Suprapubic skin (tissue), 4 donors: ENCODE data around the gene AGAP3. TPM values are rescaled to one million over a fixed set of nuclear protein-coding genes. Genes with fewer than 3 reads are reported as not detected.

Experiments
- DNase-seq, 2 donors: peaks; one replicate each; pipeline ENCODE4 v3.0.0-alpha.2; 2019; ENCODE audit warnings: low spot score in 2 of 2
- H3K27ac ChIP-seq: fragments of 200-600 bp; sonication (generic); one replicate; pipeline ENCODE4 v1.5.1; 2019
- H3K27me3 ChIP-seq: fragments of 200-600 bp; sonication (generic); one replicate; pipeline ENCODE4 v1.5.1; 2019
- H3K36me3 ChIP-seq: fragments of 200-600 bp; sonication (generic); one replicate; pipeline ENCODE4 v1.5.1; 2019
- H3K4me1 ChIP-seq: fragments of 200-600 bp; sonication (generic); one replicate; pipeline ENCODE4 v1.5.1; 2019
- H3K4me3 ChIP-seq: fragments of 200-600 bp; sonication (generic); one replicate; pipeline ENCODE4 v1.5.1; 2019; ENCODE audit warnings: mild to moderate bottlenecking
- H3K9me3 ChIP-seq: fragments of 200-600 bp; sonication (generic); one replicate; pipeline ENCODE4 v1.5.1; 2019
- EP300 ChIP-seq: sonication (generic); formaldehyde crosslinking; IDR thresholded peaks from one replicate; pipeline ENCODE4 v1.6.1; 2017; ENCODE audit warnings: antibody characterized with exemption
- POLR2A ChIP-seq, 2 donors: fragments of 450-650 bp; IDR thresholded peaks; one replicate each; pipeline ENCODE4 v1.6.1; 2017; ENCODE audit warnings: antibody characterized with exemption in 2 of 2, mild to moderate bottlenecking in 2 of 2, moderate library complexity in 2 of 2
- POLR2AphosphoS5 ChIP-seq, 3 donors: sonication (generic); formaldehyde crosslinking; IDR thresholded peaks; one replicate each; pipeline ENCODE4 v1.6.1; 2017; ENCODE audit warnings: antibody characterized with exemption in 3 of 3
- WGBS: methylation state at CpG from one replicate; pipeline ENCODE4 v1.1.5; 2018; 5-methylcytosine and 5-hydroxymethylcytosine counted together
- total RNA-seq, 4 donors: library from RNA; depleted of rRNA; stranded (reverse); fragments of >200 nt; gene quantifications; one replicate each; pipeline ENCODE4 v1.1.0, GENCODE V29; 2016
- TF ChIP-seq, protein P1 (sequence below), 2 donors: fragments of 200-600 bp in 1 of 2; fragments of 450-650 bp in 1 of 2; sonication (generic) in 1 of 2; IDR thresholded peaks; one replicate each; pipeline ENCODE4 v1.5.1; 2016 to 2019; ENCODE audit warnings: antibody characterized with exemption in 2 of 2, mild to moderate bottlenecking in 1 of 2, moderate library complexity in 1 of 2

The AGAP3 gene
- total RNA-seq, 4 donors from 2014 or later, result 126 to 162 (median 134) TPM

DNA sequence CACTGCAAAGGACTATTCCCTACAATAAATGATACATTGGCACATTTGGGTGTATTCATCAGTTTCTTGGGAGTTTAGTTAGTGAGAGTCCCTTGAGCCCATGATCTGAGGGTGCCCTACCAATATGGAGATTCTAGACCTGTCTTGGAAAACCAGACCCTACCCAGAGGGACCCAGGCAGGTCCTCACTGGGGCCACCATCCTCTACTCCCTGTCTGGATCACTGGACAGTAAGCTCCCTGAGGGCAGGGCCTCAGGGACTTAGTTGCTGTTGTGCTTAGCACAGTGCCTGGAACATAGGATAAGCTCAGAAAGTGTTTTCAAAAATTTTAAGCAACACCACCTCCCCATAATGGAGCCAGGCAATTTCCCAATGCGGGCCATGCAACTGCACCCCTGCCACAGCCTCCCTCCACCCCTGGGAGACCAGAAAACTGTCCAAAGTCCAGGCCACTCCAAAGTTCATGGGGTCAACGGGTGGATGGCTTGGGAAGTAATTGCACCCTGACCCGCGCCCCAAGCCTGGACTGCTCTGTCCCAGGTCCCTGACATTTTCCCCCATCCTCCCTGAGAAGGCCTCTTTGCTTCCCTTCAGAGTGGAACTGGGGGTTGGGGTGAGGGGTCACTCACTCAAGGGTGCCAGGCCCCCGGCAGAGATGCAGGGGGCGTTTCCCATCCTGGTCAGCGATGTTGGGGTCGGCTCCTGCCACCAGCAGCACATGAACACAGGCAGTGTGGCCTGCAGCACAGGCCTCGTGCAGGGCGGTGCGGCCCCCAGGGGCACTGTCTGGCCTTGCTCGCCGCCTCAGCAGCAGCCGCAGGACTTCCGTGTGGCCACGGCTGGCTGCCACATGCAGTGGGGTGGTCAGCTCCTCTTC is 99.7 kb downstream of the AGAP3 start:
- Histone ChIP-seq H3K27ac (no peak overlapping the region), H3K36me3 (no peaks in the 10 kb centered on the region), H3K4me1 (no peaks in the 10 kb centered on the region), H3K27me3 (peaks cover 14% of the 10 kb centered on the region), H3K4me3 (no peak overlapping the region), H3K9me3 (no peaks in the 10 kb centered on the region)
- no peak for TF ChIP-seq POLR2AphosphoS5 (IDR thresholded peaks at IDR 0.05)
- TF ChIP-seq, protein P1, sequence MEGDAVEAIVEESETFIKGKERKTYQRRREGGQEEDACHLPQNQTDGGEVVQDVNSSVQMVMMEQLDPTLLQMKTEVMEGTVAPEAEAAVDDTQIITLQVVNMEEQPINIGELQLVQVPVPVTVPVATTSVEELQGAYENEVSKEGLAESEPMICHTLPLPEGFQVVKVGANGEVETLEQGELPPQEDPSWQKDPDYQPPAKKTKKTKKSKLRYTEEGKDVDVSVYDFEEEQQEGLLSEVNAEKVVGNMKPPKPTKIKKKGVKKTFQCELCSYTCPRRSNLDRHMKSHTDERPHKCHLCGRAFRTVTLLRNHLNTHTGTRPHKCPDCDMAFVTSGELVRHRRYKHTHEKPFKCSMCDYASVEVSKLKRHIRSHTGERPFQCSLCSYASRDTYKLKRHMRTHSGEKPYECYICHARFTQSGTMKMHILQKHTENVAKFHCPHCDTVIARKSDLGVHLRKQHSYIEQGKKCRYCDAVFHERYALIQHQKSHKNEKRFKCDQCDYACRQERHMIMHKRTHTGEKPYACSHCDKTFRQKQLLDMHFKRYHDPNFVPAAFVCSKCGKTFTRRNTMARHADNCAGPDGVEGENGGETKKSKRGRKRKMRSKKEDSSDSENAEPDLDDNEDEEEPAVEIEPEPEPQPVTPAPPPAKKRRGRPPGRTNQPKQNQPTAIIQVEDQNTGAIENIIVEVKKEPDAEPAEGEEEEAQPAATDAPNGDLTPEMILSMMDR (IDR thresholded peaks at IDR 0.05), result no peak
- TF ChIP-seq POLR2A (IDR thresholded peaks at IDR 0.05), result no peak
- no peak for TF ChIP-seq EP300
- peak in 1 of 2 donors; percentile 51 for DNase-seq
- 88% methylated on average over 4 of the region's 16 CpGs for WGBS

GRCh38 chr7:151186640-151187408 is 100.5 kb downstream of the AGAP3 start, which contains the start of gene ASB10:
TSS of gene ASB10 (minus strand) at chr7:151187250. CDS start at chr7:151187130, 120 bp downstream.
- WGBS, result 73% methylated on average over 22 of the region's 22 CpGs
- peak in 1 of 2 donors; percentile 49 for DNase-seq
- Histone ChIP-seq H3K4me3 (no peak within 1 kb of the TSS), H3K4me1 (no peaks in the 10 kb centered on the region), H3K36me3 (no peaks in the 10 kb centered on the region), H3K27me3 (peaks cover 10% of the 10 kb centered on the region), H3K9me3 (no peaks in the 10 kb centered on the region), H3K27ac (no peak within 1 kb of the TSS)
- TF ChIP-seq POLR2A (IDR thresholded peaks at IDR 0.05), result no peak
- TF ChIP-seq EP300, result no peak
- TF ChIP-seq POLR2AphosphoS5 (IDR thresholded peaks at IDR 0.05), result no peak
- TF ChIP-seq, protein P1 (IDR thresholded peaks at IDR 0.05), result no peak

DNA sequence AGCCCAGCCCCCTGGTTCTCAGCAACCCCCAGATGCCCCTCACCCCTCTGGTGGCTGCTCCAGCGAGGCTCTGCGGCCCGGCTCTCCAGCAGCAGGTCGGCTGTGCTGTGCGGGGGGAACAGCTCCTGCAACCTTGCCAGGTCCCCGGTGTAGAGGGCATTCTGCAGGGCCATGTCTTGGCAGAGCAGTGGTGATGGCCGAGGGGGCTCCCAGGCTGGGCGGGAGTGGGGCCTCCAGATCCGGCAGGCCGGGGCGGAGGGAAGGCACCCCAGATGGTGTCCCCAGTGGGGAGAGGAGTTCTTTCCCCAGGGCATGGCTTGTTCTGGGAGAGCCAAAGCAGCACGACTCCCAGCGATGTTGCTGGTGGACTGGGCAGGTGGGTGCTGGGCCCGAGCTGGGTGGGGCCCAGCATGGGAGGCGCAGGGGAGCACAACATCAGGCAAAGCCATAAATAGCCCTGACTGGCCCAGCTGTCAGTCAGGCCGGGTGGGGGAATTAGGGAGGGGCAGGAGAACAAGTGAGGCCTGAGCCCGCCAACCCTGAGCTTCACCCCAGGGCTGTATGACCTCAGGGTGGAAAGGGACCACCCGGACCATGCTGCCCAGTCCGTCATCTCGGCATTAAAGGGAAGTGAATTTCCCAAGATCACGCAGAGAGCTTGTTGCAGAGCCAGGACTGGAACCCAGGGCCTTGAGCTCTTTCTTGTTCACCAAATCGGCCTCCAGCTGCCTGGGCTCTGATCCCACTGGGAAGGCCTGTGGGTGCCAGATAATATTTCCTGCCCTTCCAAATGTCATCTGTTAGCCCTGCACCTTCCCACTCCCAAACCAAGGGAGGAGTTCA is 101.4 kb downstream of the AGAP3 start:
- Histone ChIP-seq H3K27me3 (peaks cover 10% of the 10 kb centered on the region), H3K4me3 (no peak overlapping the region), H3K36me3 (no peaks in the 10 kb centered on the region), H3K27ac (no peak overlapping the region), H3K9me3 (no peaks in the 10 kb centered on the region), H3K4me1 (no peaks in the 10 kb centered on the region)
- TF ChIP-seq, protein P1 (IDR thresholded peaks at IDR 0.05), result no peak
- no peak for TF ChIP-seq POLR2AphosphoS5 (IDR thresholded peaks at IDR 0.05)
- WGBS, result 54% methylated on average over 8 of the region's 22 CpGs
- no peak for DNase-seq

GRCh38 chr7:151188252-151188542 is 101.9 kb downstream of the AGAP3 start:
- no peak overlapping the region for H3K27ac ChIP-seq
- H3K4me3 ChIP-seq, result no peak overlapping the region
- no peaks in the 10 kb centered on the region for H3K36me3 ChIP-seq
- H3K4me1 ChIP-seq, result no peaks in the 10 kb centered on the region
- H3K9me3 ChIP-seq, result no peaks in the 10 kb centered on the region
- DNase-seq, result no peak
- 49% methylated on average over 2 of the region's 5 CpGs for WGBS
- TF ChIP-seq POLR2A (IDR thresholded peaks at IDR 0.05) (no peak), POLR2AphosphoS5 (IDR thresholded peaks at IDR 0.05) (no peak), EP300 (no peak)
- TF ChIP-seq, protein P1 (IDR thresholded peaks at IDR 0.05), result no peak
- peaks cover 10% of the 10 kb centered on the region for H3K27me3 ChIP-seq
